Kidney (tissue), 14 donors: Measurements from ENCODE around the gene CCDC116. TPM values are rescaled to one million over a fixed set of nuclear protein-coding genes. Genes with fewer than 3 reads are reported as not detected.

Experiments
- DNase-seq, 5 donors: peaks; one replicate each; pipeline ENCODE4 v3.0.0-alpha.2; 2013 to 2020
- FAIRE-seq: peaks from 2 replicates; lab custom pipeline; 2012; peaks lifted over from hg19 to GRCh38; lab: Jason Lieb, UNC
- H3K27ac ChIP-seq, 2 donors: one replicate each; pipeline ENCODE4 v1.7.0; 2013; ENCODE audit warnings: low read depth in 2 of 2, low read length in 2 of 2, inconsistent platforms in 1 of 2
- H3K27me3 ChIP-seq: one replicate; pipeline ENCODE4 v1.7.1; 2013; ENCODE audit warnings: low read length, inconsistent platforms; ENCODE audit not compliant: control insufficient read depth, insufficient read depth
- H3K36me3 ChIP-seq, 3 donors: one replicate each; pipeline versions ENCODE4 v1.7.0 to v1.7.1; 2013; ENCODE audit warnings: low read length in 3 of 3, control low read depth in 1 of 3, inconsistent platforms in 1 of 3; ENCODE audit not compliant: insufficient read depth in 3 of 3, control insufficient read depth in 2 of 3
- H3K4me1 ChIP-seq, 3 donors: one replicate each; pipeline versions ENCODE4 v1.7.0 to v1.7.1; 2013; ENCODE audit warnings: low read length in 3 of 3, inconsistent platforms in 1 of 3, low read depth in 1 of 3; ENCODE audit not compliant: control insufficient read depth in 2 of 3, insufficient read depth in 2 of 3
- H3K4me3 ChIP-seq, 3 donors: one replicate each; pipeline versions ENCODE4 v1.7.0 to v1.8.1; 2013; ENCODE audit warnings: low read length in 3 of 3, control low read depth in 1 of 3, inconsistent platforms in 1 of 3
- H3K9ac ChIP-seq, 3 donors: one replicate each; pipeline versions ENCODE4 v1.7.0 to v1.7.1; 2013; ENCODE audit warnings: low read length in 3 of 3, control low read depth in 1 of 3, inconsistent platforms in 1 of 3
- H3K9me3 ChIP-seq, 3 donors: one replicate each; pipeline versions ENCODE4 v1.7.0 to v1.7.1; 2013; ENCODE audit warnings: low read length in 3 of 3, control low read depth in 1 of 3, inconsistent platforms in 1 of 3; ENCODE audit not compliant: control insufficient read depth in 2 of 3, insufficient read depth in 1 of 3
- intact Hi-C: fragments of 100-400 bp; cut with DNase I; formaldehyde crosslinking; loops from one replicate; pipeline ENCODE4 v1.11.1; 2022
- polyA plus RNA-seq: library from polyadenylated mRNA; stranded (reverse); fragments of 350-450 nt; fragmentation: Illumina TruSeq; extraction: RNeasy Lipid Tissue Mini Kit (QIAGEN cat#74804); gene quantifications from one replicate; pipeline ENCODE4 v1.2.3, GENCODE V29; 2014; ENCODE audit warnings: low read depth, low replicate concordance; ENCODE audit not compliant: insufficient read depth
- total RNA-seq: library from RNA; stranded (reverse); fragmentation: NEBNext Ultra II Directional; extraction: Animal tissue kit (Norgen Biotek cat#: 25700); gene quantifications from one replicate; pipeline ENCODE4 v1.2.1, GENCODE V29; 2021
- TF ChIP-seq, protein P1 (sequence below): IDR thresholded peaks from 3 replicates; pipeline ENCODE4 v1.5.1; 2012; ENCODE audit warnings: mild to moderate bottlenecking, moderate library complexity, borderline replicate concordance; ENCODE audit not compliant: insufficient read depth; ENCODE audit errors: extremely low read depth
- donor health status: control.
- donor health status: control.
- donor health status: control.
- donor health status: control.
- donor health status: control.
- donor health status: DM: yes; HTN: yes; CAD: no.
- donor health status: Normal renal cell carcinoma (clear cell type).

CCDC116 gene
- total and polyA plus RNA-seq, 2 donors from 2014 or later, result 0.22 TPM

DNA sequence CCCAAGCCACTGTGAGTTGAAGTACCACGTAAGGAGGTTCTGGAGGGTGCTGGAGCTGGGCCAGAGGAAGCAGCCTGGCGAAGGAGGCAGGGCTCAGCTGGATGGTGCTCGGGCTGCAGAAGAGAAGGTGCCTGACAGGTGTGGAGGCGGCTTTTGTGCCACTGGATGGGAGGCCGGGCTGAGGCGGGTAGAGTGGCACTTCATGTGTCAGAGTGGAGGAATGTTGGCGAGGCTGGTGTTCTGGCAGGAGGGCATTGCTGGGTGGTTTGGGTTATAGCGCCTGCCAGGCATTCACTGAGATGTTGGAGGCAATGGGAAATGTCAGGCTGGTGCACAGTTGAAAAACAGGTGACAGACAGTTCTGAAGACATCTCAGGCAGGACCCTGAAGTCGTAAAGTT, 40.9 kb upstream of the CCDC116 start:
- TF ChIP-seq, protein P1, sequence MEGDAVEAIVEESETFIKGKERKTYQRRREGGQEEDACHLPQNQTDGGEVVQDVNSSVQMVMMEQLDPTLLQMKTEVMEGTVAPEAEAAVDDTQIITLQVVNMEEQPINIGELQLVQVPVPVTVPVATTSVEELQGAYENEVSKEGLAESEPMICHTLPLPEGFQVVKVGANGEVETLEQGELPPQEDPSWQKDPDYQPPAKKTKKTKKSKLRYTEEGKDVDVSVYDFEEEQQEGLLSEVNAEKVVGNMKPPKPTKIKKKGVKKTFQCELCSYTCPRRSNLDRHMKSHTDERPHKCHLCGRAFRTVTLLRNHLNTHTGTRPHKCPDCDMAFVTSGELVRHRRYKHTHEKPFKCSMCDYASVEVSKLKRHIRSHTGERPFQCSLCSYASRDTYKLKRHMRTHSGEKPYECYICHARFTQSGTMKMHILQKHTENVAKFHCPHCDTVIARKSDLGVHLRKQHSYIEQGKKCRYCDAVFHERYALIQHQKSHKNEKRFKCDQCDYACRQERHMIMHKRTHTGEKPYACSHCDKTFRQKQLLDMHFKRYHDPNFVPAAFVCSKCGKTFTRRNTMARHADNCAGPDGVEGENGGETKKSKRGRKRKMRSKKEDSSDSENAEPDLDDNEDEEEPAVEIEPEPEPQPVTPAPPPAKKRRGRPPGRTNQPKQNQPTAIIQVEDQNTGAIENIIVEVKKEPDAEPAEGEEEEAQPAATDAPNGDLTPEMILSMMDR, result no peak

DNA sequence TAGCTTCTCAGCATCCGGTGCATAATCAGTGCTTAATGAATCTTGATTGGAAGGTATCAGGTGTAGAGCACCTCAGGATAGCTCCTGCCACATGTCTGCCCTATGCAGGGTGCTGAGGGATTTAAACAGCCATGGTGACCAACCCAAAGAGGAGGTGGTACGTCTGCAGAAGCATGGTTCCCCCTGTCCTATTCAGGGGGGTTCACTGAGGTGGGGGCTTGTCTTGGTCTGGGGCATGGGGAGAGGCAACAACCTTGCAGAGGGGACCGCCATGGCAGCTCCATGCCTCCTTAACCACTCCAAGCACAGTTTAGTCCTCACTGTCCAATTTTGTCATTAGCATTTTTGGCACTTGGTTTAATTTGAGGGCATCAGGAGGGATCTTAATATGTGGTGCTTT, 40.1 kb upstream of the CCDC116 start:
- no peaks in the 10 kb centered on the region for H3K27me3 ChIP-seq
- TF ChIP-seq, protein P1, result no peak
- peaks cover 0 to 9% (median 9%) of the 10 kb centered on the region in 3 donors for H3K4me1 ChIP-seq
- H3K4me3 ChIP-seq, result no peak overlapping the region
- DNase-seq (no peak), FAIRE-seq (no peak)
- intact Hi-C loops, result no loop called here
- H3K36me3 ChIP-seq, result peaks cover 0 to 22% (median 15%) of the 10 kb centered on the region in 3 donors
- H3K9ac ChIP-seq, result no peak overlapping the region
- H3K27ac ChIP-seq, result no peak overlapping the region
- no peaks in the 10 kb centered on the region for H3K9me3 ChIP-seq

More for the DNA sequence above, 40.9 kb upstream of the CCDC116 start:
- H3K9me3 ChIP-seq, result no peaks in the 10 kb centered on the region
- intact Hi-C loops, result no loop called here
- H3K27ac ChIP-seq, result no peak overlapping the region
- DNase-seq (no peak), FAIRE-seq (no peak)
- H3K27me3 ChIP-seq, result no peaks in the 10 kb centered on the region
- peaks cover 0 to 9% (median 9%) of the 10 kb centered on the region in 3 donors for H3K4me1 ChIP-seq
- H3K36me3 ChIP-seq, result peaks cover 0 to 22% (median 15%) of the 10 kb centered on the region in 3 donors
- no peak overlapping the region for H3K9ac ChIP-seq
- no peak overlapping the region for H3K4me3 ChIP-seq

DNA sequence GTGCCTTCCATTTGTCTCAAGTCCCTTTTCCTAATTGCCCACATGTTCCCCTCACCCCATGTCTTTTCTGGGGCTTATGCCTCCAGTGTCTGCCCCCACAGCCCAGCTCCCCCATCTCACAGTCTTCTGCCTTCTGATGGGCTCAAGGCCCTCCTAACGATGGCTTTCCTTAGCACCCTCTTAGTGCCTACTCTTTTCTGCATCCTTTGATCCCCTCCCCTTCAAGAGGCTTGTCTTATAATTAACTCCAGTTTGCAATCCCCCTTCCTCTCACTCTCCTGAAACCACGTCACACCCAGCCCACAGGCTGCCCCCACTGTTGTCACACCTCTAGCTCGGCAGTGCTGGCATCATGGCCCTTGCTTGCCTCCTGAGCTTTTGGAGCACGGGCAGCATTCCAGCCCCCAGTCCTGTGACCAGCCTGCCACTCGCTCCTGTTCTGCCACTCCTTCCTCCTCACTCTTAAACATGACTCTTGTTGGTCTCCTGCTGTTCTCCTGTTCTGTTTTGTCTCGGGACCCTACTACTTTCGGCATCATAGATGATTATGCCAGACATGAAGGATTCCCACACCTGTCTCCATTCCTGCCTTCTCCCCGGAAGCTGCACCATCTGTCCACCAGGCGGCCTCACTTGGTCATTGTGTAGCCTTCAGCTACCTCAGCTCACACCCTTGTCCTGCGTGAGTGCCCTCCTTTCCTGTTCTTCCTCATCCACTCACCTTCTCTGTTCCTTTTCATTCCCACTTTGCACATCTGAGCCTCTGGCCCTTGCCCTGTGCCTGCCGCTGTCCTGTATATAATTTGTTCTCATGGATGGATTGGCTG, 38.9 kb upstream of the CCDC116 start:
- Histone ChIP-seq H3K9ac (no peak overlapping the region), H3K27ac (no peak overlapping the region), H3K27me3 (no peaks in the 10 kb centered on the region), H3K4me1 (peaks cover 0 to 9% (median 9%) of the 10 kb centered on the region in 3 donors), H3K9me3 (no peaks in the 10 kb centered on the region), H3K36me3 (peaks cover 0 to 22% (median 15%) of the 10 kb centered on the region in 3 donors), H3K4me3 (no peak overlapping the region)
- no peak for FAIRE-seq
- intact Hi-C loops, result no loop called here
- DNase-seq, result no peak
- TF ChIP-seq, protein P1, result no peak
